ENCODE measurements around the gene LENG8.

GRCh38 chr19:54477650-54478049 is 28.7 kb downstream of the LENG8 start:
- TF ChIP-seq ZBTB44 (tag by site-specific recombination; IDR thresholded peaks at IDR 0.05), result no peak
- TF ChIP-seq CTCF (tag by site-specific recombination; IDR thresholded peaks at IDR 0.05), result no peak
- TF ChIP-seq ATF2 (tag by site-specific recombination; IDR thresholded peaks at IDR 0.05; ENCODE audit: low read depth), result no peak
- TF ChIP-seq ZNF561 (tag by site-specific recombination; IDR thresholded peaks at IDR 0.05; ENCODE audit: borderline replicate concordance), result no peak
- no peak for TF ChIP-seq ZFP37 (tag by site-specific recombination; IDR thresholded peaks at IDR 0.05)
- no peak for TF ChIP-seq ZXDB (tag by site-specific recombination; IDR thresholded peaks at IDR 0.05)
- no peak for TF ChIP-seq ZNF24 (tag by site-specific recombination; IDR thresholded peaks at IDR 0.05)

Measured in HEK293 (cell line).